ES-I3 (cell line): ENCODE results near the gene TOM1.

Experiments used
- H3K36me3 ChIP-seq: 2 replicates; pipeline ENCODE4 v1.6.1; 2013; ENCODE audit warnings: mild to moderate bottlenecking, low read length, control low read depth, moderate library complexity; ENCODE audit not compliant: insufficient read depth
- H3K4me1 ChIP-seq: 2 replicates; pipeline ENCODE4 v1.6.1; 2013; ENCODE audit warnings: mild to moderate bottlenecking, control low read depth, low read length; ENCODE audit not compliant: insufficient read depth
- H3K9ac ChIP-seq: 2 replicates; pipeline ENCODE4 v1.6.1; 2013; ENCODE audit warnings: low read depth, mild to moderate bottlenecking, low read length, moderate library complexity
- H3K9me3 ChIP-seq: 2 replicates; pipeline ENCODE4 v1.6.1; 2013; ENCODE audit warnings: mild to moderate bottlenecking, low read length, moderate library complexity; ENCODE audit not compliant: control insufficient read depth, insufficient read depth

TOM1 gene

DNA sequence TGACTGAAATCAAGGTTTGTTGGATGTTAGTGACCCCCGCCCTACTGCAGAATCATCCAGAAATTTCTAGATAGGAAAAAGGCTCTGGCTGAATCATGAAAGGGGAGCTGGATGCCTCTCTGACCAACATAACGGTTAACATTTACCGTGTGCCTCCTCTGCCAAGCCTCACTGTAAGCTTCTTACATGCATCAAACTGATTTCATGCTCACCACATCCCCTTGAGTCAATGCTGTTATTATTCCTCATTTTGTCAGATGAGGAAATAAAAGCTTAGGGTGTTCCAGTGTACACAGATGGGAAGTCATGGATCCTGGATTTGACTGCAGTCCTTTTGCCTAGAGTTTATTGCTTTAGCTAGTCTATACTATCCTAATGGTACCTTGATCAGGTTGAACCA lies 75.3 kb downstream of the TOM1 start:
- Histone ChIP-seq H3K4me1 (peaks cover 41% of the 10 kb centered on the region), H3K9ac (no peak overlapping the region), H3K9me3 (no peaks in the 10 kb centered on the region), H3K36me3 (no peaks in the 10 kb centered on the region)

DNA sequence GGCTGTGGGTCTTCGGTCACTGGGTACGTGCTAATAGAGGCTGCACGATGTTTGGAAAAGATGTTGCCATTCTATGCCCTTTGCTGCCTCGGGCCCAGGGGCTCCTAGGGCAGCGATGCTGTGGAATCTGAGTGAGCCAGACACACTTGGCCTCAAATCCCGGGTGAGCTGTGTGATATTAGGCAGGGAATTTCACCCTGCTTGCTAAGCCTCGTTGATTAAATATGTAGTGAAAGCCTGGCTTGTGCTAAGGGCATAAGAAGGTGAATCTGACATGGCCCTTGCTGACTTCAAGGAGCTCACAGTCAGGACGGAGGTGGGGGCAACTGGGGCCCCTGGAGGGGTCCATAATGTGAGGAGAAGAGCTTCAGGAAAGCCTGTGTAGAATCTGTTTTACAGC lies 75.8 kb downstream of the TOM1 start:
- Histone ChIP-seq H3K9me3 (no peaks in the 10 kb centered on the region), H3K4me1 (peaks cover 43% of the 10 kb centered on the region), H3K36me3 (no peaks in the 10 kb centered on the region), H3K9ac (no peak overlapping the region)

DNA sequence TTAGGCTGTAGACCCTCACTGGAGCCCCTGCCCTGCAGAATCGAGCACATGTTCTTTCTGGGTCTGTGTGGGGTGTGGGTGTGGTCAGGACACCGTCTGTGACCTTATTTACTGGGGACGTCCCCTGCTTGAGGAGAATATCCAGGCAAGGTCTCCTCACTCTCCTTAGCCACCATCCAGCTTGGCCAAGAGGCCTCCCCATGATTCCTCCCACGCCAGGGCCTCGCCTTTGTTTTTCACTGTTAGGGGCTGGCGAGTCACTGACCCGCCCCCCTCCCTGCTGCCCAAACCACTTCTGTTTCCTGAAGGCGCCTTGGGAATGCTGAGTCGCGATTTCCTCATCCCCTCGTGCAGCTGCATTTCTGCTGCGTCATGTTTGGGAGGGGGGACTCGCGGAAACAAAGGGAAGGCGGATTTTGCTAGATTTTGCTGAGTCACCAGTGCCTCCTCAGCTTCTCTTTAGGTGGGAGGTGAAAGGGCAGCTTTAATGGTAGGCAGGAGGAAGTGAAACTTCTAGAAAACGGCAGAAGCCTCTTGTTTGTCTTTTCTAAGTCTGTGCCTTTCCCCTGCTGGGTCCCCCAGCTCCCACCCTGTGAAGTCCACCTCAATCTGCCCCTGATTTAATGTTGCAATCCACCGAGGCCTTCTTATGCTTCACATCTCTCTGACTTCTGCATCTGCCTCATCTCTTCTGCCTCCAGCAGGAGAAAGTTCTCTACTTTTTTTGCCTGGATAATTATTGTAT lies 77.2 kb downstream of the TOM1 start:
- peaks cover 49% of the 10 kb centered on the region for H3K4me1 ChIP-seq

DNA sequence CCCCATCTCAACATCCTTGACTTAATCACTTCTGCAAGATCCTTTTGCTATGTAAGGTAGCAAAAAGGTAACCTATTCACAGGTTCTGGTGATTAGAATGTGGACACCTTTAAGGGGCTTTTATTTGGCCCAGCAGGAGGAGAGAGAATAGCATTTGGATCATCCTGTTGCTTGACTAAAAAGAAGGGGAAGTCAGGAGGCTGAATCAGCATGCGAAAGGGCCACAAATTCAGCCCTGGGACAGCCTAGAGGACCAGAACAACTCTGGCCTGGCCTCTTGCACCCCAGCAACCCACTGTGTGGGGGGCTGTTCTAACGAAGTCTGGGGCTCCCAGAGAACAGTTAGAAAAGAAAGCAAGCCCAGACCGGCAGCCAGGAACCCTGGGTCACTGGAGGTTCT lies 78.0 kb downstream of the TOM1 start:
- no peak overlapping the region; the same call in 1 of the 2 replicates for H3K9ac ChIP-seq
- peaks cover 52% of the 10 kb centered on the region for H3K4me1 ChIP-seq
- H3K9me3 ChIP-seq: no peaks in the 10 kb centered on the region
- no peaks in the 10 kb centered on the region for H3K36me3 ChIP-seq

More for the DNA sequence above, 77.2 kb downstream of the TOM1 start:
- no peaks in the 10 kb centered on the region for H3K36me3 ChIP-seq
- H3K9ac ChIP-seq: peak overlapping the region; percentile 26; the same call in 1 of the 2 replicates
- H3K9me3 ChIP-seq: no peaks in the 10 kb centered on the region

DNA sequence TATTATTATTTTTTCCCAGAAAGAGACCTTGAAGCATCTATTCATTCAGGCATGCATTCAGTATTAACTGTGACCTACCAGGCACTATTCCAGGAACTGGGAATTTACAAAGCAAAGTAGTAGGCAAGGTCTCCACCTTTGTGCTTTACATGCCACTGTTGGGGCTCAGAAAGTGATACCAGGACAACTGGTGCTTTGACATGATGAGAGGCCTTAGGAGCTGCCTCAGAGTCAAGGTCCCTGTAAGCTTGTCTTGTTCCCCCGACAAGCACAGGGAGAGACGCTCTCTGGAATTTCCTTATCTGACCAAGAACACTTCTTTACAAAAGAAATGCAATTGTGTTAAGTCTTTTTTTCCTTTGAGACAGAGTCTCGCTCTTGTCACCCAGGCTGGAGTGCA lies 78.9 kb downstream of the TOM1 start:
- Histone ChIP-seq H3K36me3 (peaks cover 5% of the 10 kb centered on the region; the same call in 1 of the 2 replicates), H3K9ac (no peak overlapping the region), H3K4me1 (peaks cover 52% of the 10 kb centered on the region), H3K9me3 (no peaks in the 10 kb centered on the region)

DNA sequence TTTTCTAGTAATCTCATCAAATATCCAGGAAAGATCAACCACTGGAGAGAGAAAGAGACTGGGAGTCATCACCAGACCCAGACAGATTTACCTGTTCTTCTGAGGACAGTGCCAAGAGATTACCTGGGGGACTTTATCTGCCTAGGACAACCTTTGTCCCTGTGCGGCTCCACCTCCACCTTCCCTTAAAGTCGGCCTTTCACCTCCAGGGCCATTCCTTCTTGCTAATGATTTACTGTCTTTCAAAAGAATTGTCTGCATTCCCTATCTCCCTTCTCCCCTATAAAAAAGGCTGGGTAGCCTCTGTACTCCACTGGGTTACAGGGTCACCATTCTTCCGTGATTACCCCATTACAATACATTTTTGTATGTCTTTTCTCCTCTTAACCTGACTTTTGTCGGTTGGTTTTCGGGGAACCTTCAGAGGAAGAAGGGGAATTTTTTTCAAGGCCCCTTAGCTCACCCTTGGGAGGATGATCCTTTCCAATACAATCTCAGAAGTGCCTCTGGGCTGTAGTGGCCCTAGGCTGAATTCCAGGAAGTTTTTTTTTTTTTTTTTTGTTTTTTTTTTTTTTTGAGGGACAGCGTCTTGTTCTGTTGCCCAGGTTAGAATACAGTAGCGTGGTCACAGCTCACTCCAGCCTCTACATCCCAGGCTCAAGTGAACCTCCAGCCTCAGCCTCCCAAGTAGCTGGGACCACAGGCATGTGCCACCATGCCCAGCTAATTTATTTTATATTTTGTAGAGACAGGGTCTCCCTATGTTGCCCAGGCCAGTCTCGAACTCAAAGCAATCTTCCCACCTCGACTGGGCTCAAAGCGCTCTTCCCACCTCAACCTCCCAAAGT lies 79.7 kb downstream of the TOM1 start:
- Histone ChIP-seq H3K4me1 (peaks cover 52% of the 10 kb centered on the region), H3K9me3 (no peaks in the 10 kb centered on the region), H3K36me3 (peaks cover 6% of the 10 kb centered on the region; the same call in 1 of the 2 replicates), H3K9ac (no peak overlapping the region)

DNA sequence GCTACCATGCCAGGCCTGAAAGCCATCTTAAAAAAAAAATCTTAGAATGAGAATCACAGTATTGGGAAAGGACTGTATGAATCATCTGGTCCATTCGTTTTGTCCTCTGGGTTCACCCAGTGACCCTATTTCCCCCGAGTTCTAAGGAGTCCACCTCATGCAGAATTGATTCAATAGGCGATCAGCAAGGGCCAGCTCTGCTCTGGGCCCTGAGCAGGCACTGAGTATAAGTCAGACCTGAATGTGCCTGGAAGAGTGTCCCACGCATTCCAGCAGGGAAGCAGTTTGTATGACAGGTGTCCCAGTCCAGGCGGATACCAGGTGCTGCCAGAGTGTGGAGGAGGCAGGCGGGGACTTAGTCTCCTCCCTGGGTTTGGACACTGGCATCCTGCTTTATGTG lies 80.3 kb downstream of the TOM1 start:
- Histone ChIP-seq H3K9ac (no peak overlapping the region), H3K4me1 (peaks cover 51% of the 10 kb centered on the region), H3K36me3 (peaks cover 6% of the 10 kb centered on the region; the same call in 1 of the 2 replicates), H3K9me3 (no peaks in the 10 kb centered on the region)

DNA sequence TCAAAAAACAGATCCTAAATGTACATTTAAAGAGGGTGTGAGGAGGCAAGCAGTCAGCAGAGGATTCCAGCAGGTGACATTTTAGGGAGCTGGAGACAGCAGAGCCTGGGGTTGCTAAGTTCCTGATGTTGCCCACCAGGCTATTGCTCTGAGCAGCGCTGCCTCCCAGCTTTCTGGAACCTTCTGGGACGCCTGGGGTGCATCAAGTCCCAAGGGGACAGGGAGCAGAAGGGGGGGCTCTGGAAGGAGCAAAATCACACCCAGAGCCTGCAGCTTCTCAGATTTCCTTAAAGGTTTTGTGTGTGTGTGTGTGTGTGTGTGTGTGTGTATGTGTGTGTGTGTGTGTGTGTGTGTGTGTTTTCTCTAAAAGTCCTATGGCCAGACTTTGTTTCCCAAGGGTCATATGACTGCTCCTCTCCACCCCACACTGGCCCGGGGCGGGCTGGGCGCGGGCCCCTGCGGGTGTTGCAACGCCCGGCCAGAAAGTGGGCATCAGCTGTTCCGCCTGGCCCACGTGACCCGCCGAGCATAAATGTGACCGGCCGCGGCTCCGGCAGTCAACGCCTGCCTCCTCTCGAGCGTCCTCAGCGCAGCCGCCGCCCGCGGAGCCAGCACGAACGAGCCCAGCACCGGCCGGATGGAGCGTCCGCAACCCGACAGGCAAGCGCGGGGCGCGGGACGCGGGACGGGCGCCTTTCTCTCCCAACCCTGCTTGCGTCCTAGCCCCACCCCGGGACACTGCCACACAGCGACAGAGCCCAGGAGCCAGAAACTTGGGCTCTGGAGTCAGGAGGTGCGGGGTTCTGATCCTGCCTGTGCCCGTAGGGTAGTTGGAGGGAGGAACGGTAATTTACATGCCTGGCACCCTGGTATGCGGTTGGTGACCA lies 81.1 kb downstream of the TOM1 start, which contains the start of gene HMOX1:
HMOX1 (plus strand) TSS at position 560 of the 887 bp plus-strand sequence; CDS start at position 638, 78 bp downstream.
- peaks cover 46% of the 10 kb centered on the region for H3K4me1 ChIP-seq
- H3K9me3 ChIP-seq: no peaks in the 10 kb centered on the region
- H3K9ac ChIP-seq: peak within 1 kb of the TSS; percentile 83
- peaks cover 6% of the 10 kb centered on the region; the same call in 1 of the 2 replicates for H3K36me3 ChIP-seq

DNA sequence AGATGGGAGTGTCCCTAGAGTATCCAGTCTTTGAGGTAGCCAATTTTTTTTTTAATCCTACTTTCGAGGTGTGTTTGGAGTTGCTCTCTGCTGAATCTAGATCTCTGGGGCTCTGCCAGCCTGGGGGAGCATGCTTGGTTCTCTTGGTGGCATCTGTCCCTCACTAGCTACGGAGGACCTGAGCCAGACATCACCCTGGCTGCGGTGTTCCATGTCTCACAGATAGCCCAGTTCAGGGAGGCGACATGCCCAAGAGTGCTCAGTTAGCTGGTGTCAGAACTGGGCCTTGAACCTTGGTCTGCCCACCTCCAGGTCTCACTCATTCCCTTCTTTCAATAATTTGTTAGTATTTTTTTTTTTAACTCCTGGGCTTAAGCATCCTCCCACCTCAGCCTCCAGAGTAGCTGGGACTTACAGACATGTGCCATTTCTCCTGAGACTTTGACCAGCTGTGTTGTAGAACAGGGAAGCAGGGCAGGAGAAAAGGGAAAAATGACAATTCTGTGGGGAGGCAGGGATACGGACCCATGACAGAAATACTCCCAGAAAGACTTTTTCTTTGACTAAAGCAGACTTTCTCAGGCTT lies 81.8 kb downstream of the TOM1 start:
- peaks cover 6% of the 10 kb centered on the region; the same call in 1 of the 2 replicates for H3K36me3 ChIP-seq
- H3K4me1 ChIP-seq: peaks cover 43% of the 10 kb centered on the region
- H3K9ac ChIP-seq: peak overlapping the region; percentile 83
- H3K9me3 ChIP-seq: no peaks in the 10 kb centered on the region

DNA sequence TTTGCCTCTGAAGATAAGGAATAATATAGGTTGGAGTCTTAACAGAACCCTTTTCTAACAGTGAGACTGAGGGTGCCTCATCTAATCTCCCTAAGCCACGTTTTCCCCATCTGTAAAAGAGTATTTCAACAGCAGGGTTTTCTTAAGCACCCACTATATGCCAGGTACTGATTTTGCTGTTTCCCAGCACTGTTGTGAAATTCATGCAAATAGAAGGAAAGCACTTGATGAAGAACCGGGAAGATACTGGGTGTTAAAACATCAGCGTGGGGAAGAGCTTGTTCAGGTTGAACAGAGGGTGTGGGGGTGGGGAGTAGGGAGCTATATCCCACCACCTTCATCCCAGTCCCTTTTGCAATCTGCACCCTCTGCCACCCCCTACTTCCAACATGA lies 84.0 kb downstream of the TOM1 start:
- no peak overlapping the region for H3K9ac ChIP-seq
- peaks cover 25% of the 10 kb centered on the region for H3K4me1 ChIP-seq

DNA sequence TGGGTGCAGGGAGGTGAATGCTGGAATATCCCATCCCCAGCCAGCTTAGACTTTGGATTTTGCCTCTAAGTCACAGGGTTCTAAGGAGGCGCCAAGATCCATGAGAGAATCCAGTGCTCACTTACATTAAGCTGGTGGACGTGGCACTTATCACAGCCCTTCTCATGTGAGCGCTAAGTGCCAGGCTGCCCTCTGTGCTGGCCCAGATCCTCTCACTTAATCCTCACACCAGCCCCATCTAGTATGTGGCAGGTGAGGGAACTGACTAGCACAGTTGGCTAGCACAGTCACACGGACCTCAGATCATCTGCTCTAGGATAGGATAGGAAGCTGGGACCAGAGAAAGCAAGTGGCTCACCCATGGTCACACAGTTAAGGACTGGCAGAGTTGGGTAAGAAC lies 84.8 kb downstream of the TOM1 start:
- no peaks in the 10 kb centered on the region for H3K9me3 ChIP-seq
- peaks cover 17% of the 10 kb centered on the region; the same call in 1 of the 2 replicates for H3K4me1 ChIP-seq
- no peak overlapping the region for H3K9ac ChIP-seq
- H3K36me3 ChIP-seq: peaks cover 9% of the 10 kb centered on the region

More for the DNA sequence above, 84.0 kb downstream of the TOM1 start:
- Histone ChIP-seq H3K36me3 (peaks cover 9% of the 10 kb centered on the region; the same call in 1 of the 2 replicates), H3K9me3 (no peaks in the 10 kb centered on the region)

DNA sequence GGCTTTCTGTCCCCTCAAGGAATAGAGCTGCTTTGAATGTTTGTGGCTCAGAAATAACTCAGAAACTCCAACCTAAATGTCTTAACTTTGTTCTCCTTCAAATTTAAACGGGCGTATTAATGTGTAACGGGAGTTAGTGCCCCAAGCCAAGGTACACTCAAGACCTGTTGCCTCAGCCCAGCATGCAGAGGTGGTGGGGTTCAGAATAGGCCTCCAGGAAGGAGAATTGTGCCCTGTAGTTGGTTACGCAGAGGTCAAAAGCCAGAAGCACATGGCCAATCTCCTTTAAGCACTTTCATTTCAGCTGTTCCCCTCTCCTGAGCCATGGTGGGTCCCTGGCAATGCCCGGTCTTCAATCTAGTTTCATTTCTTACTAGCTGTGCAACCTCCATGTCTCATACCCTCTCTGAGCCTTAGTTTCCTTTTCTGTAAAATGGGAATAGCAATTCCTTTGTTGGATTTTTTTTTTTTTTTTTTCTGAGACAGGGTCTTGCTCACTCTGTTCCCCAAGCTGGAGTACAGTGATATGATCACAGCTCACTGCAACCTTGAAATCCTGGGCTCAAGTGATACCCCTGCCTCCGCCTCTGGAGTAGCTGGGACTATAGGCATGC lies 85.4 kb downstream of the TOM1 start:
- H3K9ac ChIP-seq: no peak overlapping the region
- H3K4me1 ChIP-seq: peaks cover 13% of the 10 kb centered on the region; the same call in 1 of the 2 replicates
- peaks cover 9% of the 10 kb centered on the region for H3K36me3 ChIP-seq

DNA sequence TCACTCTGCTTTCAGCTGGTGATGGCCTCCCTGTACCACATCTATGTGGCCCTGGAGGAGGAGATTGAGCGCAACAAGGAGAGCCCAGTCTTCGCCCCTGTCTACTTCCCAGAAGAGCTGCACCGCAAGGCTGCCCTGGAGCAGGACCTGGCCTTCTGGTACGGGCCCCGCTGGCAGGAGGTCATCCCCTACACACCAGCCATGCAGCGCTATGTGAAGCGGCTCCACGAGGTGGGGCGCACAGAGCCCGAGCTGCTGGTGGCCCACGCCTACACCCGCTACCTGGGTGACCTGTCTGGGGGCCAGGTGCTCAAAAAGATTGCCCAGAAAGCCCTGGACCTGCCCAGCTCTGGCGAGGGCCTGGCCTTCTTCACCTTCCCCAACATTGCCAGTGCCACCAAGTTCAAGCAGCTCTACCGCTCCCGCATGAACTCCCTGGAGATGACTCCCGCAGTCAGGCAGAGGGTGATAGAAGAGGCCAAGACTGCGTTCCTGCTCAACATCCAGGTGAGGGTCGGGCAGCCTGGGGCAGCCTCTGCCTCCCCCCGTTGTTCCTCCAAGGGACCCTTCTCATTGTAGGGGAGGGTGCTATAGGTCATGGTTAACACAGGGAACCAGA lies 87.1 kb downstream of the TOM1 start:
- H3K9me3 ChIP-seq: no peaks in the 10 kb centered on the region
- H3K36me3 ChIP-seq: peaks cover 9% of the 10 kb centered on the region
- H3K9ac ChIP-seq: no peak overlapping the region; the same call in 1 of the 2 replicates
- H3K4me1 ChIP-seq: peaks cover 4% of the 10 kb centered on the region; the same call in 1 of the 2 replicates

More for the DNA sequence above, 85.4 kb downstream of the TOM1 start:
- H3K9me3 ChIP-seq: no peaks in the 10 kb centered on the region
